ENCODE results near the gene SLC6A7.
A peak's percentile ranks its signal among the peaks of the same experiment; 100 is the strongest.

SLC6A7 gene

DNA sequence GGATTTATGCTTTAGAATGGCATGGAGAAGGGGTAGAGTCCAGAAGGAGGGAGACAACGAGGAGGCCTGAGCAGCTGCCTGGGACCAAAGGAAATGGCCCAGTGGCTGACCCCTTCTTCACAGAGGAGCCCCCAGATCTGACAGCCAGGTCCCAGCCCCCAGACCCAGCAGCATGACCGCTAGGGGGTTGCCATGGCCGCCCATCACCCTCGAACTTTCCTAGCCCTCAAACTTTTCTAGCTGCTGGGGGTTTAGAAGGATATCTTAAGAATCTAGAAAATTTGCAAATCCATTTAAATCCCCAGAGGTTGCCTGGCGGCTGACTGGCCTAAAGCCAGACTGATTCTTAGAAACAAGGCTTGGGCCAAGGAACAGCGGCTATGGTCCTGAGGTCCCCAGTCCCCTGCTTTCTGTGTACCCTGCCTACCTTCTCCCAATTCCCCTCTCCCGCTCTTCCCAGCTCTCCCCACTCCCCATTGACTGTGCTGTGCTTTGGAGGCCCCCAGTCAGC, 35.2 kb upstream of the SLC6A7 start:
- no peak for DNase-seq (ENCODE audit: low read depth)
- H3K4me3 ChIP-seq (ENCODE audit: low read depth, low read length) = peak overlapping the region; percentile 78

DNA sequence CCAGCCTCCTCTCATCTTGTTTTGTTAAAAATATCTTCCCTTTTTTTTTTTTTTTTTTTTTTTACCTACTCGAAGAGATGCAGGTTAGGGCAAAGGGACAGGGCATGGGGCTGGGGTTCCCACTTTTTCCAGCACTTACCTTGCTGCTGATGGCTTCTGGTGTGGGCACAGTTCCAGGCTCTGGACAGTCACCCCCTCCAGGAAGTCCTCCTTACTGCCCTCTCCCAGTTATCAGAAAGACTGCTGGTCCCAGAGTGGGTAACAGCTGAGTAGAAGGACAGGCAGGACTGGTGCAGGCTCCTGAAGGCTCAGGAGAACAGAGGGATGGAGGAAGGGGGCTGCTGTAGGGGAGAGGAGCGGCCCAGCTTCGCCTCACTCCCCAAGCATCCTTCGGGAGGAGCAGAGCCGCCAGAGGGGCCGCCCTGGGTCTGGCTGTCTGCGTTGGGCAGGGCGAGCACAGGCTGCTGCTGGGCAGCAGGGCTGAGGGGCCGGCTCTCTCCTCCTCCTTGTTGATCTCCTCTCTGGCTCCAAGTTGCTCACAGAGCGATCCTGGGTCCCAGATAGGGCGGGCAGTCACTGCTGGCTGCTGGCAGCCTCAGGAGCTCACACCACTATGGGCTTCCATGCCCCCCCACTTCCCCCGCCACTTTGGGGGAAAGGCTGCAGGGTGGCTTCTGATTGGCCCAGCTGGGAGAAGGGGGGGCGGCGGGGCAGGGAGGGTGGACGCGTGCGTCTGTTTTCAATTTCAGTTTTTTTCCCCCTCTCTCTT, 34.4 kb upstream of the SLC6A7 start, which contains the start of gene PDGFRB:
TSS of gene PDGFRB (minus strand) at position 588 of the 769 bp plus-strand sequence. CDS start 18,798 bp downstream, outside the sequence.
- peak; percentile 83 for DNase-seq (ENCODE audit: low read depth)
- peak within 1 kb of the TSS; percentile 78 for H3K4me3 ChIP-seq (ENCODE audit: low read depth, low read length)

DNA sequence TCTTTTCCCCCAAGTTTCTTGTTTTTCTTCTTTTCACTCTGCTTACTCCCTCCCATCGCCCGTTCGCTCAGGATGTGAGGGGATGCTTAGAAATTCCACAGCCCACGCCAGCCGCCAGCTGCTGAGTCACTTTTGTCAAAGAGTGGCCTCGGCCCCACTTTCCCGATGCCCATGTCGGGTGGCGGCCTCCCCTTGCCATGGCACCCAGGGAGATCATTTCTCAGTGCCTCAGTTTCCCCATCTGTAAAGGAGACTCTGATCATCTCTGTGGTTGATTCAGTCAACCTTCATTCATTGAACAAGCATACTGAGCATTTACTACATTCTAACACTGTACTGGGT, 33.9 kb upstream of the SLC6A7 start:
- H3K4me3 ChIP-seq (ENCODE audit: low read depth, low read length) = peak overlapping the region; percentile 78
- DNase-seq (ENCODE audit: low read depth) = no peak

DNA sequence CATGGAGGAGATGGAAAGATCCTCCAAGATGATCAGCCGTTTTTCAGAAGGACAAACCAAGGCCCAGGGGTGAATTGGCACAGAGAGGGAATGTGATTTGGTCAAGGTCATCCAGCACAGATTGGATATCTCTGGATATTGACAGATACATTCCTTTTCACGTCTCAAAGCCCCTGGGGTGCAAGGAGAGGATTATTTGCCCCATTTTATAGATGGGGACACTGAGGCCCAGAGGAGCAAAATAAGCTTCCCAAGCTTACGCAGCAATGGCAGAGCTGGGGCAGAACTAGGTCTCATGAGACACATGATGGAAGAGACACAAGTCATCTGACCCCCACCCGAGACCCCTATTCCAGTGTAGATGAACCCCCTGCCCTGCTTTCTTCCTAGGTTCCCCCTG, 33.3 kb upstream of the SLC6A7 start:
- DNase-seq (ENCODE audit: low read depth) = no peak
- no peak overlapping the region for H3K4me3 ChIP-seq (ENCODE audit: low read depth, low read length)

DNA sequence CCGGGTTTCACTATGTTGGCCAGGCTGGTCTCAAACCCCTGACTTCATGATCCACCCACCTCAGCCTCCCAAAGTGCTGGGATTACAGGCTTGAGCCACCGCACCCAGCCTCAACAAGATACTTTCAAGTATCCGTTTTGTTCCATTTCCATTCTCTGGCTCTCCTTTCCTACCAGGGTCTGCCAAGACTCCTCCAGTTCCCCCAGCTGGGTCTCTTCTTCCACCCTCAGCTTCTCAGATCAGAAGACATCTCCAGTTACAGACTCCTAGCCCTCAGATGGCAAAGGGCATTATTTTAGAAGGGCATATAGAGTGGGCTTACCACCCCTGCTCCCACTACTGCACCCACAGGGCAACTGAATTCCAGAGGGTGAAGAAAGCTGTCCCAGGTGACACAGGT, 32.7 kb upstream of the SLC6A7 start:
- DNase-seq (ENCODE audit: low read depth) = no peak
- no peak overlapping the region for H3K4me3 ChIP-seq (ENCODE audit: low read depth, low read length)

DNA sequence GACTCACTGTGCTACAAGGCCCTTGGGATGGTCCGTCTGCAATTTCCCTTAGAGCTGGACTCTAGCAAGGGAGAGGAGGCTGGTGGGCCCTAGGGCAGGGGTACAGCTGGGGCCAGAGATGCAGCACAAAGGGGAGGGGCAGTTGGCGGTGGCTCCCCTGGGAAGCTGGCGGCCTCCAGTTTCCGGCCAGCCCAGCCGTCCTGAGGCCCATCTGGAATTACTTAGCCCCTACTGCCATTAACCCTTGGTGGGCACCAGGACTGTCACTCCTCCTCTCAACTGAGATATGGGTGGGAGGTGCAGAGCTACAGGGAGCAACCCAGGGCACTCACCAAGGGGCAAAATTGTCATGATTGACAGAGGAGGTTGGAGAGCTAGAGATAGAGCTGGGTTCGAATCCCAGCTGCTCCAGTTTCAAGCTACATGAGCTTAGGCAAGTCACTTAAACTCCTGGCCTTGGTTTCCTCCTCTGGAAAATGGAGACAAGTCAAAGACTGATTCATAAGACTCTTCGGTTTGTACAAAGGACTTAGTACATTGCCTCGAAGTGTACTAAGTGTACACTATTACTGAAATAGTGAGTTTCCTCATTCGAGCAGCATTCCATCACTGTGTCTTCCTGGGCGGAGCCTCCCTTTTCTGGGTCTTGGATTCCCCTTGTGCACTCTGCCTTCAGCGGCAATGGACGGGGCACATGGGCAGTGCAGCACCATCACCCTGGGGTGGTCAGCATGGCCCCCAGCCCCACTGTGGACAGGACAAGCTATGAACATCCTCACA, 31.5 kb upstream of the SLC6A7 start:
- H3K4me3 ChIP-seq (ENCODE audit: low read depth, low read length) = no peak overlapping the region
- DNase-seq (ENCODE audit: low read depth) = no peak

DNA sequence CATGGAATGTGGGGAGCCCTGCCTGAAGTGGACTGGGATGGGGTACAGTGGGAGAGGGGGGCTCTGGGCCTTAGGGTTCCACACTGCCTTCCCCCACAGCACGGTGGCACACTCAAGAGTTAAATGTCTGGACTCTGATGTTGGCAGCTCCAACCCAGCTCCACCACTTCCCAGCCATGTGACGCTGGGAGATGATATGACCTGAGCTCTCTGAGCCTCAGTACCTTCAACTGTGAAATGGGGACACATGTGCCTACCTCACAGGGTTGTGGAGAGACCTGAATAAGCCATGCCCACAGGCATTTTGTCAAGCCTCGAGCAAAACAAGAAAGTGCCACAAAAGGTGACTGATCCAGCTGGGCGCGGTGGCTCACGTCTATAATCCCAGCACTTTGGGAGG, 30.8 kb upstream of the SLC6A7 start:
- DNase-seq (ENCODE audit: low read depth) = no peak

DNA sequence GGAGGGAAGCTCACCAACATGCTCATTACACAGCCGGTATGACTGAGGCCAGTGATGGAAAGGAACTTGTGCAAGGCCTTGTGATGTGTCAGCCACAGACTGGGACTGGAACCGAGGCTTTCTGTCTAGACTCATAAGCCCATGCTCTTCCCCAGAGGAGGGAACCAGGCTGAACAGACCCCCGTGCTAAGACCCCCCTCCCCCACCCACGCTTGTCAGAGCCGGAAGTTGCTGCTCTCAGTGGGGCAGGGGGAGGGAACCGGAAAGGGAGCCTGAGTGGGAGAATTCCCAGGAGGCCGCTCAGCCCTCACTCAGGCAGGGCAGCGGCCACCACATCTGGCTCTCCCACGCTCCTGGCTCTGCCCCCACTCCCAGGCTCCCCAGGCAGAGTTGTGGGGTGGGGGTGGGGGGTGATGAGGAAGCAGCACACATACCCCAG, 30.1 kb upstream of the SLC6A7 start:
- DNase-seq (ENCODE audit: low read depth) = peak; percentile 85

More for the DNA sequence above, 30.8 kb upstream of the SLC6A7 start:
- no peak overlapping the region for H3K4me3 ChIP-seq (ENCODE audit: low read depth, low read length)

DNA sequence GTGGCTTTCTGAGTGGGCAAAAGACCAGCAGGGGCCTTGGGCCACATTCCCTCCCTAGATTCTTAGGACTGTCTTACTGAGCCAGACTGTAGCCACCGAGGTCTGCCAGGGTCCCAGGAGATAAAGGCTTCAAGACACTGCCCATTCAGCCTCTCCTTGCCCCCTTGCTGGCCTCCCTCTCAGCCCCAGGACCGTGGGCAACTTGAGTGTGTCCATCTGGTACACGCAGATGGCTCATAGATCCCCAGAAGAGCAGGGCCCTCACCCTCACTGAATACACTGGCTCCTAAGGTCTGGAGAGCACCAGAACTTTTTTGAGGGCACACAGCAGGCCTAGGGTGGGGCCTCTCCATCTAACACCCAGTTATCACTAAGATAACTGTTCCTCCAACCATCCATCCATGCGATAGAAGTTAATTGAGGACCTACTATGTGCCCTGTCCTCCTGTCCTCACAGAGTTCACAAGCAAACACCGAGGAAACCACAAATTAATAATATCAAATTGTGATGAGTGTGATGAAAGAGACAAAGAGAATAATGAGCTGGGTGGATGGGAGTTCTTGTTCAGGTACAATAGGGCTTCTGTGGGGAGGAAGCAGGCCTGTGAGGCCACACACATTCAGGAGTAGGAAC, 29.3 kb upstream of the SLC6A7 start:
- no peak for DNase-seq (ENCODE audit: low read depth)
- H3K4me3 ChIP-seq (ENCODE audit: low read depth, low read length) = no peak overlapping the region

More for the DNA sequence above, 30.1 kb upstream of the SLC6A7 start:
- H3K4me3 ChIP-seq (ENCODE audit: low read depth, low read length) = no peak overlapping the region

DNA sequence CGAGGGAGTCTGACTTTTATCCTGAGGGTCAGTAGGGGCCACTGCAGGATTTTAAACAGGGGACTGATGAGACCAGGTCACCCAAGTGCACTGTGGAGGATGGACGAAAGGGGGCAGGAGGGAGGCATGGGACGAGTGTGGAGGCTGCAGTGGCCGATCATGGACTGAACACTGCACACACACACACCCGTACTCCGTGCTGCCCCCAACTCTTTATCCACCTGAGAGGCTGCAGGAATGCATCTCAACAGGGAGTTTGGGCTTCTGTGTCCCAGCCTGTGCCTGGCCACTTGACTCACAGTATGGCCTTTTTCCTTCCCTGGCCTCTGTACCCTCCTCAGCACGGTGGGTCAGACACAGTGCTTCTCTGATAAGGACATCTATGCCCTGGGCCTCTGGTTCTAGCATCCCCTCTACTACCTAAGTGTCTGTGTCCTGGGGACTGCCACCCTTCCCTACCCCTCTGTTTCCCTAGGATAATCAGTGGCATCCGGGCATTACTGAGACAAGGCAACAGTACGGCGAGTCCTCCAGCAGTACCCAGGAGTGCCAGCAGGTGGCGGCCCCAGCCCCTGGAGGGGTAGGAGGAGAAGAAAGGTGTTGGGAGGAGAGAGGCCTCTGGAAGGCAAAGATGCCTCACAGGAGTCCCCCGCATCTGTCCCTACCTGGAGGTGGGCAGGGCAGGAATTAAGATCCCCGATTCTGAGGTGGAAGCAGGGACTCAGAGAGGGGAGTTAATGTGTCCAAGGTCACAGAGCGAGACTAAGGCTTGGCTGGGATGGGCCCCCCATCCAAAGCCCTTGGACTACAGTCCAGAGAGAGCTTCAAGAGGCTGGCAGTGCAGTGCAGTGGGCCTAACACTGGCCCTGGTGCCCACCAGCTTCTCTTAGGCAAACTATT, 28.4 kb upstream of the SLC6A7 start:
- no peak overlapping the region for H3K4me3 ChIP-seq (ENCODE audit: low read depth, low read length)
- DNase-seq (ENCODE audit: low read depth) = no peak

DNA sequence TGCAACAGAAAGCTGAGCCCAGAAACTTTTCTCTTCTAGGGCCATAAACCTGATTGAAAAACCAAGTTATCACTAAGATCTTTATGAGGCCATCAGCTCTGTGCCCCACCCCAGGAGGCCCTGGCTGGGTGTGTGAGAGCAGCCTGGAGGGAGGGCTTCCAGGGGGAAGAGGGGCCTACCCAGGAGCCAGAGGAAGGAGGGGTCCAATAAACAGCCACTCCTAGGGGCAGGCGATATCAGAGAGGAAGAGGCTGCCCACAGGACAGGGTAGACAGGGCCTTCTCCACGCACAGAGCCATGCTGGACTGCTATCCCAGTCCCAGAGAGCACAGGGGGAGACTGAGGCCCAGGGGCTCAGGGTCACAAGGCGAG, 27.7 kb upstream of the SLC6A7 start:
- H3K4me3 ChIP-seq (ENCODE audit: low read depth, low read length) = no peak overlapping the region
- DNase-seq (ENCODE audit: low read depth) = no peak

DNA sequence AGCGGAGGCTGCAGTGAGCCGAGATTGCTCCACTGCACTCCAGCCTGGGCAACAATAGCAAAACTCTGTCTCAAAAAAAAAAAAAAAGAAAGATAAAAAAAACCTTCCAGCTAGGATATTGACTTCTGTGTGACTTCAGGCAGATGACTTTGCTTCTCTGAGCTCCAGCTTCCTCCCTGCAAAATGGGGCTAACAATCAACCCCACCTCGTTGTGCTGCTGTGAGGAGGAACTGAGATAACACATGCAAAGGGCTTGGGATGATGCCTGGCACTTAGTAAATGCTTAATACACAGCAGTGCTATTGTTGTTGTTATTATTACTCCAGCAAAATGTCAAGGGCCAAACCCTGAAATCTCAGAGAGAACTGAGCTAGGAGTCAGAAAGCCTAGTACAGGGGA, 26.8 kb upstream of the SLC6A7 start:
- no peak for DNase-seq (ENCODE audit: low read depth)
- no peak overlapping the region for H3K4me3 ChIP-seq (ENCODE audit: low read depth, low read length)

DNA sequence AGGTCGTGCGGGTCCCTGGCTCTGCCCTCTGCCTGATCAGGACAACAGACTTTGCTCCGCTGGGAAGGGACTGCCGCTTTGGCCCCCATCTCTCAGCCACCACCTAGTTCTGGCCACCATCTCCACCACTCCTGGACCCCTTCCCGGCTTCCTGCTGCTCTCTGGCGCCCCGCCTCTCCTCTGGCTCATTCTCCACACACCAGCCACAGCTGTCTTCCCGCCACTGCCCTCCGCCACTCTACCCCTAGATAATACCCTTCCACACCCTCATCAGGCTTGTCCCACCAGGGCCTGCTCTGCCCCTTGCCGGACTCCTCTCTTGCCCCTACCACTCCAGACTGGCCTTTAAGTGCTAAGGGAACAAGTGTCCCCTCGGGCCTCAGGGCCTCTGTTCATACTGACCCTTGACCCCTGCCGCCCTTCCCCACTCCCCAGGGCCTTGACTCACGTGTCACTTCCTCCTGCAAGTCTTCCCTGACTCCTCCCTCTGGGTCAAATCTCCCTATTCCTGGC, 26.3 kb upstream of the SLC6A7 start:
- DNase-seq (ENCODE audit: low read depth) = no peak

DNA sequence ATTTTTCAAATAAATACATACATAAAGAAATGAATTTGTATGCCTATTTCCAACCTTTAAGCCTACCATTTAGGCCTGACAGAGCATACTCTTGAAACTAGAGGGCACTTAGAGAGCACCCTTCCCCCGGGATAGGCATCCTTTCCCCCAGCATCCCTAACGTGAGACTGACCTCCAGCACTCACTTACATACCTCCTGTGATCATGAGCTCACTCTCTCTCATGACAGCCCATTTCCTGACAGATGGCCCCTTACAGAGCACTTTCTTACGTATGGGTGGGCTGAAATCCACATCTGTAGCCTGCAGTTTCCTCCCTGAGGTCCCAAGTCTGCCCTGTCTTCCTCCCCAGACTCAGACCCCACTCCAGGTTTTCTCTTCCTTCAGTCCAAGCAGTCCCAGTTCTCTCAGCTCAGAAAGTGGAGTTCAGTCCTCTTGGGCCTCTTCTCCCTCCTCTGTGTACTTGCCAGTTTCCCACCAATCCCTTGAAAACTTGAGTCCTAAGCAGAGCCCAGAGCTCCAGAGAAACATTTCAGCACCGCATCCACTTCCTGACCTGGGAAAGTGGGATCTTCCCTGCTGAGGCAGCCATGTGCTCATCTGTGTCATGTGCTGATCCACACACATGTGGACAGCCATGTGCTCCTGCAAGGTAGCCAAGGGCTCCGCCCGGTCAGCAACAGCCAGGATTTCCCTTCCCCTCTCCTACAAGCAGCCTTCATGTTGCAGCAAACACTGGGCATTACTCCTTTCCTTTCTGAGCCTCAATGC, 25.5 kb upstream of the SLC6A7 start:
- H3K4me3 ChIP-seq (ENCODE audit: low read depth, low read length) = no peak overlapping the region
- DNase-seq (ENCODE audit: low read depth) = no peak

More for the DNA sequence above, 26.3 kb upstream of the SLC6A7 start:
- no peak overlapping the region for H3K4me3 ChIP-seq (ENCODE audit: low read depth, low read length)

DNA sequence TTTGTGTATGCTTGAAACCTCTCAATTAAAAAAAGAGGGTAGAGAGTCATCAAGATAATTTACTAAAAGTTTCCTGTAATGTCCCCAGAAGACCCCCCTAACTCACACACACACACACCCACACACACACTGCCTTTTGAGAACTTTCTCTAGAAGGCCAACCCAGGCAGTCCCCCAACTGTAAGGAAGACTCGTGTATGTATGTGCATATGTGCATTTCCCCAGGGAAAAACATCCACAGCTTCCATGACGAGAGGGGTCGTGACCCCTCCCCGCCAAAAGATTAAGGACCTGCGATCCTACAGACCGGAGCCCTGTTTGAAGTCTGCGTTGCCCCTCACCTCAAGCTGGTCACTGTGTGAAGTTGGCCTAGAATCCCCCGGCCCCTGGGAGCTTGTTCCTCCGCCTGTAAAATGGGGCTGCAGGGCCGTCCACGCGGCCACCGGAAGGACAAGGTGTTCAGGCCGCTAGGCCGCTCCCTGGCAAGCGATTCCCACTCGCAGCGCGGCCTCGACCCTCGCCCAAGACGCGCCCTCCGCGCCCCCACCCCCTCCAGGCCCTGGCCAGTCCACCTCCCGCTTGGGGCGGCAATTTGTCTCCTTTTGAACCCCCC, 23.7 kb upstream of the SLC6A7 start:
- no peak overlapping the region for H3K4me3 ChIP-seq (ENCODE audit: low read depth, low read length)
- no peak for DNase-seq (ENCODE audit: low read depth)

DNA sequence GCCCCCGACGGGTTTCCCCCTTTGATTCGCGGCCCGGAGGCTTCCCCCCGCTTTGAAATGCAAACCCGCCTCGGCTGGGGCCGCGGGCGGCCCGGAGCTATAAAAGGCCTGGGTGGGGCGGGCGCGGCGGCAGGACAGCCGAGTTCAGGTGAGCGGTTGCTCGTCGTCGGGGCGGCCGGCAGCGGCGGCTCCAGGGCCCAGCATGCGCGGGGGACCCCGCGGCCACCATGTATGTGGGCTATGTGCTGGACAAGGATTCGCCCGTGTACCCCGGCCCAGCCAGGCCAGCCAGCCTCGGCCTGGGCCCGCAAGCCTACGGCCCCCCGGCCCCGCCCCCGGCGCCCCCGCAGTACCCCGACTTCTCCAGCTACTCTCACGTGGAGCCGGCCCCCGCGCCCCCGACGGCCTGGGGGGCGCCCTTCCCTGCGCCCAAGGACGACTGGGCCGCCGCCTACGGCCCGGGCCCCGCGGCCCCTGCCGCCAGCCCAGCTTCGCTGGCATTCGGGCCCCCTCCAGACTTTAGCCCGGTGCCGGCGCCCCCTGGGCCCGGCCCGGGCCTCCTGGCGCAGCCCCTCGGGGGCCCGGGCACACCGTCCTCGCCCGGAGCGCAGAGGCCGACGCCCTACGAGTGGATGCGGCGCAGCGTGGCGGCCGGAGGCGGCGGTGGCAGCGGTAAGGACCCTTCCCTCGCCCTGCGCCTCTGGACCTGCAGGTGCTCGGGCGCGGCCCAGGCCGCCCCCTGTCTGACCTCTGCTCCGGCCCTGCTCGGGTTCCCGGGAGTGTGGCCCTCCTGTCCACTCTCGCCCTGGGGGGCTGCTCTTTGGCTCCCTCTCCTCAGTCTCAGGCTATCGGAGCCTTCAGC, 23.0 kb upstream of the SLC6A7 start, which contains the start of gene CDX1:
TSS of gene CDX1 (plus strand) at position 129 of the 862 bp plus-strand sequence. CDS start at position 228, 99 bp downstream.
- DNase-seq (ENCODE audit: low read depth) = no peak
- H3K4me3 ChIP-seq (ENCODE audit: low read depth, low read length) = no peak within 1 kb of the TSS

DNA sequence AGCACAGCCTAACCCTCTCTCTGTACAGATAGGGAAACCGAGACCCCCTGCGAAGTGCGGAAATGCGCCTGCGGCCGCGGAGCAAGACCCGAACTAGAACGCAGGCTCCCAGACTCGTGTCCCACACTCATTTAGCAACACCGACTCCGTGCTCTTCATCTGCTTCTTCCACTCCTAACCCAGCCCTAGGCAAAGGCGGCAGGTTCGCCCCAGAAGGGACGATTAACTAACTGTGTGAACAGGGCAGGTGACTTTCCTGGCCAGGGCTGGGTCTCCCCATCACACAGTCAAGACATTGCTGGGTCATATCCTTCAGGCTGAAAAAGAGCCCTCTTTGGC, 22.4 kb upstream of the SLC6A7 start:
- DNase-seq (ENCODE audit: low read depth) = no peak
- H3K4me3 ChIP-seq (ENCODE audit: low read depth, low read length) = no peak overlapping the region
